HG02943 (cell line): ENCODE data around the gene METTL14.

Source experiments
- ATAC-seq: cut with Tn5 transposase; IDR thresholded peaks from one replicate; pipeline ENCODE4 v1.9.1; 2021; ENCODE audit warnings: mild to moderate bottlenecking, low read depth, moderate library complexity; ENCODE audit not compliant: unreplicated experiment

Gene METTL14

GRCh38 chr4:118756958-118757357 is 71.8 kb downstream of the METTL14 start:
- ATAC-seq, result no peak

- ATAC-seq, result no peak
These were observed 72.6 kb downstream of the METTL14 start for GRCh38 chr4:118757761-118758251.

GRCh38 chr4:118758293-118758692 is 73.1 kb downstream of the METTL14 start:
- ATAC-seq, result no peak

DNA sequence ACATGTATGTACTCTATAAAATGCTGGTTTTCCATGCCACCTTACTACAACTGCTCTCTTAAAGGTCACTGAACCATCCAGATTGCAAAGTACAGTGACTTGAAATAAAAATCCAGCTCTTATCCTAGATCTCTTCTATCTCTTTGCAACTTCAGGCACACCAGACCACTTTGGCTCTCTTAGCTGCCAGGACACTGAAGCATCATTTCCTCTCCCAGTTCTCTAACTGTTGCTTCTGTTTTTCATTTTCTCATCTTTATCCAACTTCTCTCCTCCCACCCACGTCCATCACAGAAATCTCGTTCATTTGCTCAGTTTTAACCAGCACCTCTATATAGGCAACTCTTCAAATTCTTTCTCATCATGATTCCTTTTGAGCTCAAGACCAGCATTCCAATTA is 74.3 kb downstream of the METTL14 start:
- ATAC-seq, result no peak

DNA sequence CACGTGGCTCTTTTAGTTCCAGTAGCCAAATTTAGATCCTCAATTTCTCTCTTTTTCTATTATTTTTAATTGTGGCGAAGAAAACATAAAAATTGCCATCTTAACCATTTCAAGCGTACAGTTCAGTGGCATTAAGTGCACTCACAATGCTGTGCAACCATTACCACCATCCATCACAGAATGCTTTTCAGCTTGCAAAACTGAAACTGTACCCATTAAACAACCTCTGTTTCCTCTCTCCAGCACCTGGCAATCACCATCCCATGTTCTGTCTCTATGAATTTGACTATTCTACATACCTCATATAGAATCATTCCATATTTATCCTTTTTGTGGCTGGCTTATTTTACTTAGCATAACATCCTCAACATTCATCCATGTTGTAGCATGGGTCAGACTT is 74.9 kb downstream of the METTL14 start:
- ATAC-seq, result peak; percentile 46

GRCh38 chr4:118760493-118760892 is 75.3 kb downstream of the METTL14 start:
- peak; percentile 96 for ATAC-seq

DNA sequence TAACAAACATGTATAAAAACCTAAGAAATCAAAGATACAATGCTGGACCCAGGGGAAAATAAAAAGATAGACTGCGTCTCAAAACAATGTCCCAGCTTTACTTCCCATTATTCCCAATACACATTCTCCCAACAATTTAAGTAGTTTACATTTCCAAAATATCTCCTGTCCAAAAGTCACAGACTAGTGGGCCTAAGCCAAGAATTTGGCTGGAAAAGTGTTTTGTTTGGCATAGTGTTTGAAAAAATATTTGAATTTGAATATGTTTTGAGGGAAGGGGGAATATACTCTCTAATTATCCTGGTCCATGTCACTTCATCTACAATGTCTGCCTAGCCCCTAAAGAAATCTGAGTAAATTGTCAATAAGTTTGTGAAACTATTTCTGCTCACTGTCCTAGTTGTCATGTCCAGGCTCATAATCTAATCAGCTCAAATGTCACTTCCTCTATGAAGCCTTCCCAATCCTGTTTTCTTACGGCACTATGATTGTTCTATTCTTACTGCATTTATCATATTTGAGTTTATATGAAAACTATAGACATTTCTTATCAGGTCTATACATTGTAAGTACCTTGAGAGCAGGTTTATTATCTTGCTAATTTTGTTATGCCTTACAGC is 76.3 kb downstream of the METTL14 start:
- ATAC-seq, result no peak

- no peak for ATAC-seq
These were observed 77.0 kb downstream of the METTL14 start for GRCh38 chr4:118762155-118762554.

GRCh38 chr4:118762730-118763477 is 77.7 kb downstream of the METTL14 start:
- no peak for ATAC-seq
